ENCODE measurements around the gene SNRNP25.
A peak's percentile ranks its signal among the peaks of the same experiment; 100 is the strongest.

Gene SNRNP25

GRCh38 chr16:83781-84615 lies 30.4 kb downstream of the SNRNP25 start:
- Histone ChIP-seq H3K36me3 (ENCODE audit: insufficient read depth) (no peaks in the 10 kb centered on the region; the same call in 1 of the 2 replicates), H3K27ac (no peak overlapping the region), H3K9ac (no peak overlapping the region), H3K4me2 (no peak overlapping the region), H3K79me2 (ENCODE audit: insufficient read depth, low read depth) (no peaks in the 10 kb centered on the region), H3K4me3 (IDR thresholded peaks at IDR 0.05; ENCODE audit: insufficient read depth, low read depth, low read length) (no peak overlapping the region), H3K27me3 (ENCODE audit: insufficient read depth, low read depth) (no peaks in the 10 kb centered on the region), H4K20me1 (ENCODE audit: insufficient read depth) (no peaks in the 10 kb centered on the region), H2AFZ (ENCODE audit: low read depth) (no peak overlapping the region), H3K4me1 (ENCODE audit: low read depth, poor library complexity, severe bottlenecking) (peaks cover 8% of the 10 kb centered on the region)
- TF ChIP-seq CTCF (conservative IDR thresholded peaks at IDR 0.05; ENCODE audit: low read depth, low read length) = no peak

- Histone ChIP-seq H2AFZ (ENCODE audit: low read depth) (no peak overlapping the region), H3K36me3 (ENCODE audit: insufficient read depth) (no peaks in the 10 kb centered on the region; the same call in 1 of the 2 replicates), H3K27me3 (ENCODE audit: insufficient read depth, low read depth) (no peaks in the 10 kb centered on the region), H3K9ac (no peak overlapping the region), H3K4me2 (no peak overlapping the region), H4K20me1 (ENCODE audit: insufficient read depth) (no peaks in the 10 kb centered on the region), H3K79me2 (ENCODE audit: insufficient read depth, low read depth) (no peaks in the 10 kb centered on the region), H3K4me1 (ENCODE audit: low read depth, poor library complexity, severe bottlenecking) (peaks cover 5% of the 10 kb centered on the region), H3K27ac (peak overlapping the region; percentile 17; the same call in 1 of the 2 replicates), H3K4me3 (IDR thresholded peaks at IDR 0.05; ENCODE audit: insufficient read depth, low read depth, low read length) (no peak overlapping the region)
- no peak for TF ChIP-seq CTCF (conservative IDR thresholded peaks at IDR 0.05; ENCODE audit: low read depth, low read length)
Observed at GRCh38 chr16:84718-85406, 31.2 kb downstream of the SNRNP25 start.

GRCh38 chr16:85407-85782 lies 31.8 kb downstream of the SNRNP25 start:
- Histone ChIP-seq H3K4me3 (IDR thresholded peaks at IDR 0.05; ENCODE audit: insufficient read depth, low read depth, low read length) (no peak overlapping the region), H2AFZ (ENCODE audit: low read depth) (no peak overlapping the region), H3K4me1 (ENCODE audit: low read depth, poor library complexity, severe bottlenecking) (peaks cover 5% of the 10 kb centered on the region), H3K9ac (no peak overlapping the region), H3K79me2 (ENCODE audit: insufficient read depth, low read depth) (no peaks in the 10 kb centered on the region), H4K20me1 (ENCODE audit: insufficient read depth) (no peaks in the 10 kb centered on the region), H3K36me3 (ENCODE audit: insufficient read depth) (no peaks in the 10 kb centered on the region; the same call in 1 of the 2 replicates), H3K4me2 (no peak overlapping the region), H3K27ac (no peak overlapping the region), H3K27me3 (ENCODE audit: insufficient read depth, low read depth) (no peaks in the 10 kb centered on the region)
- TF ChIP-seq CTCF (conservative IDR thresholded peaks at IDR 0.05; ENCODE audit: low read depth, low read length) = no peak

- Histone ChIP-seq H3K27ac (no peak overlapping the region), H3K9ac (no peak overlapping the region), H3K4me1 (ENCODE audit: low read depth, poor library complexity, severe bottlenecking) (peaks cover 5% of the 10 kb centered on the region), H4K20me1 (ENCODE audit: insufficient read depth) (no peaks in the 10 kb centered on the region), H2AFZ (ENCODE audit: low read depth) (no peak overlapping the region), H3K4me3 (IDR thresholded peaks at IDR 0.05; ENCODE audit: insufficient read depth, low read depth, low read length) (no peak overlapping the region), H3K27me3 (ENCODE audit: insufficient read depth, low read depth) (no peaks in the 10 kb centered on the region), H3K4me2 (no peak overlapping the region), H3K79me2 (ENCODE audit: insufficient read depth, low read depth) (no peaks in the 10 kb centered on the region), H3K36me3 (ENCODE audit: insufficient read depth) (no peaks in the 10 kb centered on the region; the same call in 1 of the 2 replicates)
- TF ChIP-seq CTCF (conservative IDR thresholded peaks at IDR 0.05; ENCODE audit: low read depth, low read length) = no peak
Observed at GRCh38 chr16:85865-86264, 32.2 kb downstream of the SNRNP25 start.
